NCI-H1436 treated with DMSO at 0.1 percent for 48 hours (cell line): ENCODE results near the gene VPS39.

Source experiments
- DNase-seq: peaks from one replicate; lab custom pipeline; 2025; lab: John Stamatoyannopoulos, UW

The VPS39 gene

GRCh38 chr15:42144841-42145375 is 63.2 kb downstream of the VPS39 start:
- no peak for DNase-seq

- DNase-seq: no peak
Measured at GRCh38 chr15:42143866-42144625, 64.1 kb downstream of the VPS39 start.

- DNase-seq: no peak
Measured at GRCh38 chr15:42143356-42143755, 64.7 kb downstream of the VPS39 start.

- no peak for DNase-seq
Measured at GRCh38 chr15:42141795-42142667, 66.1 kb downstream of the VPS39 start.

- no peak for DNase-seq
Measured at GRCh38 chr15:42141246-42141645, 66.9 kb downstream of the VPS39 start.

- no peak for DNase-seq
Measured at GRCh38 chr15:42140383-42141070, 67.6 kb downstream of the VPS39 start.

GRCh38 chr15:42139596-42139995 is 68.5 kb downstream of the VPS39 start:
- no peak for DNase-seq

GRCh38 chr15:42138968-42139386 is 69.1 kb downstream of the VPS39 start:
- no peak for DNase-seq

GRCh38 chr15:42138411-42138810 is 69.7 kb downstream of the VPS39 start:
- DNase-seq: no peak

- DNase-seq: peak; percentile 29
Measured at GRCh38 chr15:42137461-42138261, 70.4 kb downstream of the VPS39 start.

- no peak for DNase-seq
Measured at GRCh38 chr15:42136513-42136912, 71.6 kb downstream of the VPS39 start.

- no peak for DNase-seq
Measured at GRCh38 chr15:42135351-42135750, 72.8 kb downstream of the VPS39 start.

GRCh38 chr15:42134617-42135245 is 73.4 kb downstream of the VPS39 start:
- no peak for DNase-seq

GRCh38 chr15:42133886-42134502 is 74.1 kb downstream of the VPS39 start:
- DNase-seq: no peak

GRCh38 chr15:42133356-42133755 is 74.7 kb downstream of the VPS39 start:
- no peak for DNase-seq

- peak; percentile 83 for DNase-seq
Measured at GRCh38 chr15:42131826-42132806, 76.0 kb downstream of the VPS39 start.

GRCh38 chr15:42131006-42131405 is 77.1 kb downstream of the VPS39 start:
- DNase-seq: no peak

- DNase-seq: no peak
Measured at GRCh38 chr15:42130246-42130986, 77.7 kb downstream of the VPS39 start.

- DNase-seq: no peak
Measured at GRCh38 chr15:42129364-42129763, 78.7 kb downstream of the VPS39 start.
